HepG2 (cell line): ENCODE measurements around the gene HIPK4. TPM values are rescaled to one million over a fixed set of nuclear protein-coding genes. Genes with fewer than 3 reads are reported as not detected.
A peak's percentile ranks its signal among the peaks of the same experiment; 100 is the strongest.

Source experiments
- ATF6 ChIP-seq: sonication (generic); formaldehyde crosslinking; conservative IDR thresholded peaks from 2 replicates; pipeline ENCODE4 v1.4.0; 2020; ENCODE audit warnings: missing genetic modification reagents
- FOXP4 ChIP-seq: sonication (generic); formaldehyde crosslinking; IDR thresholded peaks from 2 replicates; pipeline ENCODE4 v1.4.0; 2020; ENCODE audit warnings: missing genetic modification reagents
- HNRNPH1 ChIP-seq: fragments of 200-400 bp; formaldehyde crosslinking; optimal IDR thresholded peaks from 2 replicates; pipeline ENCODE3; 2017; ENCODE audit warnings: mild to moderate bottlenecking, low read depth, low read length
- MBNL3 ChIP-seq: fragments of 250-450 bp; sonication (Bioruptor Pico); conservative IDR thresholded peaks from 2 replicates; pipeline ENCODE4 v1.8.0; 2022; ENCODE audit warnings: mild to moderate bottlenecking, inconsistent platforms
- MXD4 ChIP-seq: IDR thresholded peaks from 2 replicates; pipeline ENCODE4 v1.6.1; 2016; ENCODE audit warnings: mild to moderate bottlenecking, missing biosample characterization, missing genetic modification reagents
- NCOR1 ChIP-seq: fragments of 200-600 bp; sonication (generic); IDR thresholded peaks from 2 replicates; pipeline ENCODE4 v1.7.0; 2017; ENCODE audit warnings: antibody characterized with exemption, low read length, borderline replicate concordance
- PTBP1 ChIP-seq: fragments of 200-400 bp; formaldehyde crosslinking; IDR thresholded peaks from 2 replicates; pipeline ENCODE4 v1.6.1; 2018; ENCODE audit warnings: low read length, low read depth; ENCODE audit not compliant: poor library complexity, severe bottlenecking
- SCMH1 ChIP-seq: sonication (generic); formaldehyde crosslinking; IDR thresholded peaks from 2 replicates; pipeline ENCODE4 v1.9.0; 2021; ENCODE audit warnings: missing genetic modification reagents, mild to moderate bottlenecking, borderline replicate concordance
- SETDB1 ChIP-seq: sonication (generic); formaldehyde crosslinking; IDR thresholded peaks from 2 replicates; pipeline ENCODE4 v1.5.1; 2020; ENCODE audit warnings: missing genetic modification reagents, mild to moderate bottlenecking, borderline replicate concordance
- SMYD3 ChIP-seq: sonication (generic); formaldehyde crosslinking; IDR thresholded peaks from 2 replicates; pipeline ENCODE4 v1.8.1; 2023; ENCODE audit warnings: mild to moderate bottlenecking, missing genetic modification reagents
- SRSF1 ChIP-seq: fragments of 200-400 bp; formaldehyde crosslinking; optimal IDR thresholded peaks from 2 replicates; pipeline ENCODE3; 2017; ENCODE audit warnings: mild to moderate bottlenecking, low read depth, low read length, moderate library complexity
- TFAP4 ChIP-seq: sonication (generic); IDR thresholded peaks from 2 replicates; pipeline ENCODE4 v1.6.1; 2016; ENCODE audit warnings: low read depth, borderline replicate concordance
- TFDP2 ChIP-seq: sonication (generic); formaldehyde crosslinking; IDR thresholded peaks from 2 replicates; pipeline ENCODE4 v1.4.0; 2020; ENCODE audit warnings: missing genetic modification reagents
- ZMAT3 ChIP-seq: sonication (generic); formaldehyde crosslinking; conservative IDR thresholded peaks from 2 replicates; pipeline ENCODE4 v1.7.0; 2021; ENCODE audit warnings: missing genetic modification reagents
- ZNF225 ChIP-seq: sonication (generic); formaldehyde crosslinking; IDR thresholded peaks from 2 replicates; pipeline ENCODE4 v1.4.0; 2020; ENCODE audit warnings: mild to moderate bottlenecking, missing genetic modification reagents
- ZNF234 ChIP-seq: sonication (generic); formaldehyde crosslinking; conservative IDR thresholded peaks from 2 replicates; pipeline ENCODE4 v1.5.1; 2020; ENCODE audit warnings: mild to moderate bottlenecking, missing genetic modification reagents
- ZNF264 ChIP-seq: sonication (generic); formaldehyde crosslinking; IDR thresholded peaks from 2 replicates; pipeline ENCODE4 v1.4.0; 2020; ENCODE audit warnings: missing genetic modification reagents
- ZNF546 ChIP-seq: sonication (generic); formaldehyde crosslinking; conservative IDR thresholded peaks from 2 replicates; pipeline ENCODE4 v1.8.1; 2023; ENCODE audit warnings: mild to moderate bottlenecking, missing genetic modification reagents
- ZNF552 ChIP-seq: sonication (generic); formaldehyde crosslinking; IDR thresholded peaks from 2 replicates; pipeline ENCODE4 v1.9.0; 2022; ENCODE audit warnings: missing genetic modification reagents, mild to moderate bottlenecking, borderline replicate concordance
- ZNF556 ChIP-seq: sonication (generic); formaldehyde crosslinking; IDR thresholded peaks from 2 replicates; pipeline ENCODE4 v1.4.0; 2020; ENCODE audit warnings: mild to moderate bottlenecking, missing genetic modification reagents, borderline replicate concordance
- ZNF709 ChIP-seq: sonication (generic); formaldehyde crosslinking; IDR thresholded peaks from 2 replicates; pipeline ENCODE4 v1.5.0; 2020; ENCODE audit warnings: mild to moderate bottlenecking, missing genetic modification reagents
- ZNF775 ChIP-seq: sonication (generic); formaldehyde crosslinking; IDR thresholded peaks from 2 replicates; pipeline ENCODE4 v1.4.0; 2020; ENCODE audit warnings: missing genetic modification reagents, mild to moderate bottlenecking, moderate library complexity, borderline replicate concordance
- ZNF841 ChIP-seq: sonication (generic); formaldehyde crosslinking; IDR thresholded peaks from 2 replicates; pipeline ENCODE4 v1.8.1; 2023; ENCODE audit warnings: missing genetic modification reagents, borderline replicate concordance
- ZNF879 ChIP-seq: sonication (generic); formaldehyde crosslinking; IDR thresholded peaks from 2 replicates; pipeline ENCODE4 v1.8.1; 2023; ENCODE audit warnings: missing genetic modification reagents
- polyA plus RNA-seq, 8 experiments: library from polyadenylated mRNA; depleted of rRNA in 3 of 8; stranded (reverse) in 7 of 8; unstranded in 1 of 8; fragments of >200 nt; fragmentation: Illumina TruSeq in 4 of 8; extraction: Trizol in 4 of 8; gene quantifications; 2 replicates each; pipeline versions ENCODE4 v1.2.1 to v1.2.3, GENCODE V29; 2011 to 2016; ENCODE audit warnings: low read depth in 4 of 8, missing spikeins in 1 of 8, mixed read lengths in 1 of 8; ENCODE audit not compliant: insufficient read depth in 1 of 8
- total RNA-seq, 5 experiments: library from RNA; depleted of rRNA; stranded (reverse); fragments of >200 nt; fragmentation: Illumina TruSeq; extraction: Trizol; gene quantifications; 2 replicates each; pipeline ENCODE4 v1.2.3, GENCODE V29; 2016; ENCODE audit warnings: low read depth in 1 of 5

The HIPK4 gene
- total and polyA plus RNA-seq, 2 of the 13 experiments (the other 11 are each of a cell fraction or from before 2014, with no cell fraction given) = 0.03 TPM; not detected in 1

- 0 out of 2 replicates have a peak, but pooled peaks have one; percentile 64 for TF ChIP-seq MBNL3
- no peak for TF ChIP-seq HNRNPH1
- TF ChIP-seq ZNF775 = no peak
- TF ChIP-seq ZNF552 (CRISPR knock-in tag) = no peak
- TF ChIP-seq ZNF264 = 0 out of 2 replicates have a peak, but pooled peaks have one; percentile 38
- no peak for TF ChIP-seq ZNF546 (CRISPR knock-in tag)
- peak; percentile 77 for TF ChIP-seq TFDP2 (CRISPR knock-in tag)
- no peak for TF ChIP-seq SCMH1 (CRISPR knock-in tag)
- no peak for TF ChIP-seq ATF6 (CRISPR knock-in tag)
- no peak for TF ChIP-seq PTBP1
- peak; percentile 54; the same call in 1 of the 2 replicates for TF ChIP-seq FOXP4
- TF ChIP-seq ZMAT3 (CRISPR knock-in tag) = 0 out of 2 replicates have a peak, but pooled peaks have one; percentile 37
- TF ChIP-seq SETDB1 (CRISPR knock-in tag) = no peak
- TF ChIP-seq SRSF1 = peak; percentile 49
- TF ChIP-seq ZNF841 = no peak
- no peak for TF ChIP-seq ZNF225
- TF ChIP-seq MXD4 = no peak; the same call in 1 of the 2 replicates
- TF ChIP-seq SMYD3 (CRISPR knock-in tag) = 0 out of 2 replicates have a peak, but pooled peaks have one; percentile 29
- TF ChIP-seq ZNF709 = no peak
- TF ChIP-seq NCOR1 = no peak; the same call in 1 of the 2 replicates
- peak; percentile 68; the same call in 1 of the 2 replicates for TF ChIP-seq ZNF556 (CRISPR knock-in tag)
- no peak for TF ChIP-seq ZNF879 (CRISPR knock-in tag)
- TF ChIP-seq TFAP4 = peak; percentile 47; the same call in 1 of the 2 replicates
- TF ChIP-seq ZNF234 = no peak
Observed at GRCh38 chr19:40348125-40348913, 41.7 kb downstream of the HIPK4 start, which contains the start of the genes C19orf47 and PLD3 (continued).
